RWPE2 (cell line): ENCODE results near the gene ZNF521.

Source experiments
- ATAC-seq: fragments of 200-7000 bp; cut with Tn5 transposase; 3 replicates; pipeline ENCODE4 v1.9.1; 2021; ENCODE audit warnings: low read depth
- DNase-seq: peaks from one replicate; pipeline ENCODE4 v3.0.0-alpha.2; 2020; ENCODE audit warnings: low spot score
- H3K27ac ChIP-seq: fragments of 450-650 bp; 2 replicates; pipeline ENCODE4 v1.5.1; 2017; ENCODE audit warnings: mild to moderate bottlenecking; ENCODE audit not compliant: poor library complexity, severe bottlenecking
- H3K27me3 ChIP-seq: fragments of 250-450 bp; sonication (Bioruptor Pico); 2 replicates; pipeline ENCODE4 v1.5.1; 2021; ENCODE audit warnings: mild to moderate bottlenecking, moderate library complexity; ENCODE audit not compliant: insufficient read depth, poor library complexity, severe bottlenecking
- H3K36me3 ChIP-seq: fragments of 250-450 bp; sonication (Bioruptor Pico); 2 replicates; pipeline ENCODE4 v1.5.1; 2020; ENCODE audit warnings: low read depth, mild to moderate bottlenecking, moderate library complexity
- H3K4me1 ChIP-seq: fragments of 250-450 bp; sonication (Bioruptor Pico); 2 replicates; pipeline ENCODE4 v1.5.1; 2021; ENCODE audit warnings: mild to moderate bottlenecking, moderate library complexity; ENCODE audit not compliant: insufficient read depth, poor library complexity, severe bottlenecking
- H3K4me3 ChIP-seq: fragments of 250-450 bp; sonication (Bioruptor Pico); 2 replicates; pipeline ENCODE4 v1.5.1; 2021; ENCODE audit warnings: mild to moderate bottlenecking, moderate library complexity; ENCODE audit not compliant: severe bottlenecking
- H3K9me3 ChIP-seq: fragments of 250-450 bp; sonication (Bioruptor Pico); 2 replicates; pipeline ENCODE4 v1.5.1; 2021; ENCODE audit warnings: mild to moderate bottlenecking, moderate library complexity; ENCODE audit not compliant: severe bottlenecking
- CTCF ChIP-seq: fragments of 450-650 bp; IDR thresholded peaks from one replicate; pipeline ENCODE4 v1.5.1; 2017; ENCODE audit warnings: mild to moderate bottlenecking, moderate library complexity; ENCODE audit not compliant: poor library complexity, severe bottlenecking

The ZNF521 gene

GRCh38 chr18:25236736-25237135 is 115.2 kb downstream of the ZNF521 start:
- Histone ChIP-seq H3K27ac (no peak overlapping the region), H3K4me3 (no peak overlapping the region), H3K9me3 (no peaks in the 10 kb centered on the region), H3K36me3 (no peaks in the 10 kb centered on the region), H3K27me3 (no peaks in the 10 kb centered on the region), H3K4me1 (no peaks in the 10 kb centered on the region)
- DNase-seq (no peak), ATAC-seq (no peak)
- TF ChIP-seq CTCF, result no peak

GRCh38 chr18:25235401-25236042 is 116.4 kb downstream of the ZNF521 start:
- H3K9me3 ChIP-seq, result no peaks in the 10 kb centered on the region
- no peaks in the 10 kb centered on the region for H3K4me1 ChIP-seq
- H3K27ac ChIP-seq, result no peak overlapping the region
- H3K27me3 ChIP-seq, result peaks cover 6% of the 10 kb centered on the region
- H3K36me3 ChIP-seq, result no peaks in the 10 kb centered on the region
- ATAC-seq (no peak), DNase-seq (no peak)
- H3K4me3 ChIP-seq, result no peak overlapping the region
- no peak for TF ChIP-seq CTCF

GRCh38 chr18:25234740-25235345 is 117.1 kb downstream of the ZNF521 start:
- Histone ChIP-seq H3K36me3 (no peaks in the 10 kb centered on the region), H3K4me3 (no peak overlapping the region), H3K9me3 (no peaks in the 10 kb centered on the region), H3K27ac (no peak overlapping the region), H3K4me1 (no peaks in the 10 kb centered on the region), H3K27me3 (peaks cover 6% of the 10 kb centered on the region)
- TF ChIP-seq CTCF, result no peak
- DNase-seq (no peak), ATAC-seq (no peak)

GRCh38 chr18:25234322-25234639 is 117.7 kb downstream of the ZNF521 start:
- no peak for ATAC-seq

More at GRCh38 chr18:25234322-25234639, 117.7 kb downstream of the ZNF521 start:
- H3K36me3 ChIP-seq, result no peaks in the 10 kb centered on the region
- no peaks in the 10 kb centered on the region for H3K4me1 ChIP-seq
- H3K4me3 ChIP-seq, result no peak overlapping the region
- no peaks in the 10 kb centered on the region for H3K9me3 ChIP-seq
- H3K27ac ChIP-seq, result no peak overlapping the region
- no peak for DNase-seq
- peaks cover 9% of the 10 kb centered on the region for H3K27me3 ChIP-seq
- TF ChIP-seq CTCF, result no peak
